ENCODE results near the gene TNRC6A.

DNA sequence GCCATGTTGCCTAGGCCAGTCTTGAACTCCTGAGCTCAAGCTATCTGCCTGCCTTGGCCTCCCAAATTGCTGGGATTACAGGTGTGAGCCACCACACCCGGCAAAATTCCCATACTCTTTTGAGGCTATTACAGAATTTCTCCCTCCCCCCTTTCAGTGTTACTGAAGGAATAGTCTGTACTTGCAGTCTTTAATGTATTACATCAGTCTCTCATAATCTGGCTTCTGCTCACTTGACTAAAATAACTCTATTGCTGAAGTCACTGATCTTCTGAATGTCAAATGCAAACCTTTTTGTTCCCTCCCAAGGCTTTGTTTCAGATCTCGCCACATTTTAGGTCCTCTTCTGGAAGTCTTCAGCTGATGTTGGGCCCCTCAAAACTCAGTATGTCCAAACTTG, 51.8 kb downstream of the TNRC6A start:
- no peak for TF ChIP-seq CTCF (conservative IDR thresholded peaks at IDR 0.05; ENCODE audit: low read depth in 2 of 2)
- no peak for TF ChIP-seq POLR2AphosphoS5 (IDR thresholded peaks at IDR 0.05; ENCODE audit: low read depth)
- no peak for TF ChIP-seq ZNF114 (CRISPR knock-in tag; IDR thresholded peaks at IDR 0.05)
- no peak for TF ChIP-seq REST (IDR thresholded peaks at IDR 0.05; ENCODE audit: unreplicated experiment)
- no peak for TF ChIP-seq CREB1 (CRISPR knock-in tag; IDR thresholded peaks at IDR 0.05; ENCODE audit: low read depth)
- TF ChIP-seq JUNB (IDR thresholded peaks at IDR 0.05; ENCODE audit: unreplicated experiment): no peak
- TF ChIP-seq EZH2phosphoT487 (IDR thresholded peaks at IDR 0.05; ENCODE audit: unreplicated experiment): no peak
